ENCODE data around the gene CSNK1E. TPM values are rescaled to one million over a fixed set of nuclear protein-coding genes. Genes with fewer than 3 reads are reported as not detected.
A peak's percentile ranks its signal among the peaks of the same experiment; 100 is the strongest.

The CSNK1E gene
- total RNA-seq, 1 experiment from 2014 or later = 196 TPM

- ChIA-PET POLR2A (ENCODE audit: low non-redundant PET) (no interaction called here), CTCF (no interaction called here)
- H3K9me3 ChIP-seq (ENCODE audit: low read depth, low read length, poor library complexity, severe bottlenecking) = no peaks in the 10 kb centered on the region
- no peaks in the 10 kb centered on the region for H3K27me3 ChIP-seq (replicated peaks; ENCODE audit: insufficient read depth, low read depth, low read length, poor library complexity)
- intact Hi-C loops (cut with micrococcal nuclease; ENCODE audit: unreplicated experiment) = no loop called here
- TF ChIP-seq CTCF (conservative IDR thresholded peaks at IDR 0.05; ENCODE audit: low read depth, low read length) (peak; percentile 59), EZH2 (IDR thresholded peaks at IDR 0.05; ENCODE audit: borderline replicate concordance, low read depth, low read length, poor library complexity, severe bottlenecking) (no peak)
- H3K36me3 ChIP-seq (ENCODE audit: insufficient read depth, low read length, poor library complexity, severe bottlenecking) = no peaks in the 10 kb centered on the region
- BruUV-seq (replicated peaks) = no TSS peak
- H3K4me3 ChIP-seq (ENCODE audit: low read depth, low read length, poor library complexity, severe bottlenecking) = no peak overlapping the region
- H3K4me1 ChIP-seq (ENCODE audit: insufficient read depth, low read length, poor library complexity, severe bottlenecking) = peaks cover 7% of the 10 kb centered on the region
- DNase-seq (ENCODE audit: low spot score) = no peak
- no peak overlapping the region for H3K27ac ChIP-seq (ENCODE audit: low read depth, low read length, poor library complexity, severe bottlenecking)
Measured at GRCh38 chr22:38262051-38262795, 55.0 kb downstream of the CSNK1E start.

GRCh38 chr22:38260761-38261681, 56.2 kb downstream of the CSNK1E start:
- CTCF ChIA-PET = no interaction called here

More at GRCh38 chr22:38260761-38261681, 56.2 kb downstream of the CSNK1E start:
- POLR2A ChIA-PET (ENCODE audit: low non-redundant PET) = interaction anchor here (0.6 kb wide), 1 partner anchor 71 kb away, joined by 5 read pairs; no protein-coding TSS in a partner anchor
- Histone ChIP-seq H3K27me3 (replicated peaks; ENCODE audit: insufficient read depth, low read depth, low read length, poor library complexity) (no peaks in the 10 kb centered on the region), H3K4me1 (ENCODE audit: insufficient read depth, low read length, poor library complexity, severe bottlenecking) (peaks cover 7% of the 10 kb centered on the region), H3K36me3 (ENCODE audit: insufficient read depth, low read length, poor library complexity, severe bottlenecking) (no peaks in the 10 kb centered on the region), H3K9me3 (ENCODE audit: low read depth, low read length, poor library complexity, severe bottlenecking) (no peaks in the 10 kb centered on the region), H3K27ac (ENCODE audit: low read depth, low read length, poor library complexity, severe bottlenecking) (no peak overlapping the region), H3K4me3 (ENCODE audit: low read depth, low read length, poor library complexity, severe bottlenecking) (no peak overlapping the region)
- intact Hi-C loops (cut with micrococcal nuclease; ENCODE audit: unreplicated experiment) = no loop called here
- DNase-seq (ENCODE audit: low spot score) = no peak
- TF ChIP-seq CTCF (conservative IDR thresholded peaks at IDR 0.05; ENCODE audit: low read depth, low read length) (no peak), EZH2 (IDR thresholded peaks at IDR 0.05; ENCODE audit: borderline replicate concordance, low read depth, low read length, poor library complexity, severe bottlenecking) (no peak)
- BruUV-seq (replicated peaks) = no TSS peak
